HL-60/S4 treated with phorbol 12-myristate 13-acetate at 8.2 ng/mL for 4 days and 3 days (cell line): ENCODE results near the gene LMTK3.
"Not testable (repeated sequence)": the region's sequence is repeated elsewhere in the genome, so short reads cannot be mapped to it uniquely, and the experiment has no call there.

Experiments used
- in situ Hi-C: fragments of 300-500 bp; cut with MboI; formaldehyde crosslinking; loops from 2 replicates; pipeline ENCODE4 v1.15.0; 2022; ENCODE audit warnings: low sequenced_read_pairs

Gene LMTK3

DNA sequence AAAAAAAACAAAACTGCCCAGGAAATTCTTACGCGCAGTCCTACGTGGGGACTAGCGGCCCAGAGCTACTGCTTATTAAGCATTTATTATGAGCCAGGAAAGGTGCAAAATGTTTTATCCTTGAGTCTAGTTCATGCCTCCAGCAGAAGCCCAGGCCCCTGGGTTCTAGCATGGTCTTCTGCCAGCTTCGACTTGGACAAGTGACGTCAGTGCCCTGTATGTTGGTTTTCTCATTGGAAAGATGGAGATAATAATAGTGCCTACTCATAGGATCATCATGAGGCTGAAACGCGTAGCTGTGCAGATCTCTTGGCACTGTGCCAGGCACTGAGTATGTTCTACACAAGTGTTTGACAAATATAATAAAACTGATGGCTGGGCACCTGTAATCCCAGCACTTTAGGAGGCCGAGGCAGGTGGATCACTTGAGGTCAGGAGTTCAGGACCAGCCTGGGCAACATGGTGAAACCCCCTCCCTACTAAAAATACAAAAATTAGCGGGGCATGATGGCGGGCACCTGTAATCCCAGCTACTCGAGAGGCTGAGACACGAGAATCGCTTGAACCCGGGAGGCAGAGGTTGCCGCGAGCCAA, 28.0 kb upstream of the LMTK3 start:
- in situ Hi-C loops = no loop called here

GRCh38 chr19:48538057-48538456, 26.4 kb upstream of the LMTK3 start:
- in situ Hi-C loops = not testable (repeated sequence)

DNA sequence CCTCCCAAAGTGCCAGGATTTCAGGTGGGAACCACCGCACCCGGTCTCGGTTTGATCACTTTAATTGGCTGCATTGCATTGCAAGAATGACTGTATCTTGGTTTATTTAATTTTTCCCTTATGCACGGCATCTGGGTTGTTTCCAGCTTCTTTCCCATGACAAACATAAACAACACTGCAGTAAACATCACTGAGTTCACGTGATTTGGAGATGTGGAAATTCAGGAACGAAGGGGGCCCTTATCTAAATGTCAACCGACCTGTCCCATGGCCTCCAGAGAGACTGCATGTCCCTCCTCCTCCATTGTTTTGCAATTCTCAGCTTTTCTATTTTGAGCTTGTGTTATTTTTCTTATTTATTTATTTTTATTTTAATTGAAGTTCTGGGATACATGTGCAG, 25.9 kb upstream of the LMTK3 start:
- in situ Hi-C loops = no loop called here

DNA sequence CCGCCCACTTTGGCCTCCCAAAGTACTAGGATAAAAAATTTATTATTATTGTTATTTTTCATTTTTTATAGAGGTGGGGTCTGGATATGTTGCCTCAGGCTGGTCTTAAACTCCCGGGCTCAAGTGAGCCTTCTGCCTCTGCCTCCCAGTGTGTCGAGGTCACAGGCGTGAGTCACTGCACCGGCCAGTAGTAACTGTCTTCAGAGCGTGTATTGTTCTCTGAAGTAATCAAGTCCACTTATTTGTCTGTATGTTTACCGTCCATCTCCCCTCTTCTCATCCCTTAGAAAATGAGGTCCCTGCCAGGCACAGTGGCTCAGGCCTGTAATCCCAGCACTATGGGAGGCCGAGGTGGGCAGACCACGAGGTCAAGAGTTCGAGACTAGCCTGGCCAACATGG, 22.1 kb upstream of the LMTK3 start:
- in situ Hi-C loops = no loop called here

- in situ Hi-C loops = no loop called here
These were observed 19.1 kb upstream of the LMTK3 start for GRCh38 chr19:48530770-48531169.

- in situ Hi-C loops = no loop called here
These were observed 18.6 kb upstream of the LMTK3 start for GRCh38 chr19:48530066-48530720.

DNA sequence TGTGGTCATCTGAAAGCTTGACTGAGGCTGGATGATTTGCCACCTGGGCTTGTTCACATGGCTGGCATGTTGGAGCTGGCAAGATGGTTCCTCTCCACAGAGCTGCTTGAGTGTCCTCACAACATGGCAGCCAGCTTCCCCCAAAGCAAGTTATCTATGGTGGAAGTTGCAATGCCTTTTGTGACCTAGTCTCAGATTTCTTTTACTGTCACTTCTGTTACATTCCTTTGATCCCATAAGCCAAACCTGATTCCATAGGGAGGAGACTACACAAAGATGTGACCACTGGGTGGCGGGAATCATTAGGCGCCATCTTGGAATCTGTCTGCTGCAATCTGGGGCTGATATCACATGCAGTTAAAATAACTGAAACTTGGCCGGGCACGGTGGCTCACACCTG, 17.5 kb upstream of the LMTK3 start:
- in situ Hi-C loops = no loop called here

DNA sequence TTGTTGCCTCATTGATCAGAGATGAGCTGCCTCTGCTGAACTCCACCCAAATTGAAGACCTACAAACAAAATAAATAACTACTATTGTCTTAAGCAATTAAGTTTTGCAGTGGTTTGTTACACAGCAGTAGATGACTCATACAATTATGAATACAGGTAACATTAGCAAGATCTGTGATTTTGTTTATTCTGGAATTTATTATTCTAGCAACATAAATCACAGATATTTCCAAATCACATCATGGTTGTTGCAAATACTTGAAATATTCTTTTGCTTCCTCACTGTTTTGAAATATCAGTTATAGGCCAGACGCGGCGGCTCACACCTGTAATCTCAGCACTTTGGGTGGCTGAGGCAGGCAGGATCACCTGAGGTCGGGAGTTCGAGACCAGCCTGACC, 13.1 kb upstream of the LMTK3 start:
- in situ Hi-C loops = no loop called here

DNA sequence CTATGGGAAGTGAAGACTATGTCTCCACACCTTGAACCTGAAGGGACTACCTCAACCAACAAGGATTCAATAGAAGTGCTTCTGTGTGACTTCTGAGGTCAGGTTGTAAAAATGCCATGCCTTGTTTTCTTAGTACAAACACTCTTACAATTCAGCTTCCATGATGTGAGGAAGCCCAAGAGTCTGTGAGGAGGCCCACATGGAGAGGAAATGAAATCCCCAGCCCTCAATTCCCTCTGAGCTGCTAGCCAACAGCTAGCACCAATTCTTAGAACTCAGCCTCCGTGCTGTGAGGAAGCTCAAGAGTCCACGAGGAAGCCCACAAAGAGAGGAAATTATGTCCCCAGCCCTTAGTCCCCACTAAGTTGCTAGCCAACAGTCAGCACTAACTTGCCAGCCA, 12.6 kb upstream of the LMTK3 start:
- in situ Hi-C loops = no loop called here

DNA sequence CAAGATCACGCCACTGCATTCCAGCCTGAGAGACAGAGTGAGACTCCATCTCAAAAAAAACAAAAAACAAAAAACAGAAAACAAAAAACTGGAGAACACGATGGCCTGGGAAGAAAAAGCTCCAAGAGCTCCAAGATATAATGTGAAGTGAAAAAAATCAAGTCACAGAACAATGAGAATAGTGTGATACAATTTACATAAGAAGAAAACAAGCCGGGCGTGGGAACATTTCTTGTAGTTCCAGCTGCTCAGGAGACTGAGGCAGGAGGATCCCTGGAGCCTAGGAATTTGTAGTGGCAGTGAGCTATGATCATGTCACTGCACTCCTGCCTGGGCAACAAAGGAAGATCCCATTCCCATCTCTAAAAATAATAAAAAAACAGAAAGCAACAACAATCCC, 8.5 kb upstream of the LMTK3 start:
- in situ Hi-C loops = no loop called here

GRCh38 chr19:48519426-48519825, 7.8 kb upstream of the LMTK3 start:
- in situ Hi-C loops = not testable (repeated sequence)

DNA sequence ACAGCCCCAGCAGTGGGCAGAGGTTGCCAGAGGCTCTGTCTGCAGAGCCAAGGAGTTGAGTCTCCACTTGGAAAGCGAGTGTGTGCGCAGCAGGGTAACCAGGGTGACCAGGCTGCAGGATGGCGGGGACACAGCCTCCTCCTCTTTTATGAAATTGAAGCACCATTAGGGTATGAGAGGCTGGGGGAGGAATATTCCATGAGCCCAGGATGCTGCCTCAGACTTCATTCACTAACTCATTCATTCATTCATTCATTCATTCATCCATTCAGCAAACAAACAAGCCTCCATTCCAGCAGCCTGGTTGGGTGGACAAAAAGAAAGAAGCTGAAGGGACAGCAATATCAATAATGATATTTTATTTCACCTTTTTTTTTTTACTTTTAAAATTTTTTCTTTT, 6.6 kb upstream of the LMTK3 start:
- in situ Hi-C loops = no loop called here

DNA sequence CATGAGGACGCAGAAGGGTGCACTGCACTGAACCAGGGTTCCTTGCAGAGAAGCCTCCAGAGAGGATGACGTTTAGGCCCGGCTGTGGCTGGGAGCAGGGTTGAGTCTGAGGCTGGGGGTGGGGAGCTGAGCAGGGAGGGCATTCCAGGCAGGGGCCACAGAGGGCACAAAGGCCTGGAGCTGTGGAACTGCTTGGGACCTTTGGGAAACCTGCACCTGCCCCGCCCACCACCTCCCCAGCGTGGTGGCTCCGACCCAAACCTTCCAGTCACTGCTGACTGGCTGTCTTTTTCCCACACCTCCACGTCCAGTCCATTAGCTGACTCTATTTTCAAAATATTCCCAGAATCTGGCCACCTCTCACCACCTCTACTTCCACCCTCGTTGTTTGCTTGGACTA, 4.9 kb upstream of the LMTK3 start:
- in situ Hi-C loops = no loop called here

- in situ Hi-C loops = no loop called here
These were observed 2.5 kb upstream of the LMTK3 start for GRCh38 chr19:48514123-48514458.

DNA sequence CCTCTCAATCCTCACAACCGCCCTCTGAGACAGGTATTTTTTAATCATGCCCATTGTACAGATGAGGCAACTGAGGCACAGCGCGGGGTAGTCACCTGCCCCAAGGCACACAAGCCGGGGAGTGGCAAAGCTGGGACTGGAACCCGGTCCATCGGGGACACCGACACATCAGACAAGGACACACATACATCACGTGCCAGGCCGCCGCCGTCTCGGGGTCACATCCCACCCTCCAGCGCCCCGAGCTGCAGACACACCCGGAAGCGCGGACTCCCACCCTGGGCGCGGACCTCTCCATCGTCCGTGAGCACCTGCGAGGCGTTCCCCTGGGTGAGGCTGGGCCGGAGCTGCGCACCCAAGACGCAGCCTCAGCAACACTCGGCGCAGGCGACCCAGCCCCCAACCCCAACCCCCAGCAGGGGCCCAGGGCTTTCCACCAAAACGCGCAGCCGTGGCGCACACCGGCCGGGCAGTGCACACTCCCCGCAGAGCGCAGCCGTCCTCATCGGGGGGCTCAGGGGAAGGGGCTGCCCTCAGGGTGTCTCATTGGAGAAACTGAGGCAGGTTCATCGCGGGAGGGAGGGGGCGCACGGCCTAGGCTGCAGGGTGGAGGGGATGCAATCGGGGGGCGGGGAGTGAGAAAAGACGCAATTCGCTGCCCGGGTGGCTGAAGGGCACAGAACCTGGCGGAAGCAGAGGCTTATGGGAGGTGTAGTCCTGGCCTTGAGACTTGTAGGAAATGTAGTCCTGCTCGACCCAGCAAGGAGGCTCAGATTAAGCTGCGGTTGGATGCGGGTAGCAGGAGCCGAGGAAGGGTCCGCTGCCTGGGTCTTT, 1.9 kb upstream of the LMTK3 start:
- in situ Hi-C loops = no loop called here

- in situ Hi-C loops = no loop called here
These were observed 1.1 kb upstream of the LMTK3 start for GRCh38 chr19:48512504-48513288.

- in situ Hi-C loops = no loop called here
These were observed 309 bp downstream of the LMTK3 start for GRCh38 chr19:48511321-48511731.

GRCh38 chr19:48510421-48511268, 990 bp downstream of the LMTK3 start:
- in situ Hi-C loops = no loop called here

DNA sequence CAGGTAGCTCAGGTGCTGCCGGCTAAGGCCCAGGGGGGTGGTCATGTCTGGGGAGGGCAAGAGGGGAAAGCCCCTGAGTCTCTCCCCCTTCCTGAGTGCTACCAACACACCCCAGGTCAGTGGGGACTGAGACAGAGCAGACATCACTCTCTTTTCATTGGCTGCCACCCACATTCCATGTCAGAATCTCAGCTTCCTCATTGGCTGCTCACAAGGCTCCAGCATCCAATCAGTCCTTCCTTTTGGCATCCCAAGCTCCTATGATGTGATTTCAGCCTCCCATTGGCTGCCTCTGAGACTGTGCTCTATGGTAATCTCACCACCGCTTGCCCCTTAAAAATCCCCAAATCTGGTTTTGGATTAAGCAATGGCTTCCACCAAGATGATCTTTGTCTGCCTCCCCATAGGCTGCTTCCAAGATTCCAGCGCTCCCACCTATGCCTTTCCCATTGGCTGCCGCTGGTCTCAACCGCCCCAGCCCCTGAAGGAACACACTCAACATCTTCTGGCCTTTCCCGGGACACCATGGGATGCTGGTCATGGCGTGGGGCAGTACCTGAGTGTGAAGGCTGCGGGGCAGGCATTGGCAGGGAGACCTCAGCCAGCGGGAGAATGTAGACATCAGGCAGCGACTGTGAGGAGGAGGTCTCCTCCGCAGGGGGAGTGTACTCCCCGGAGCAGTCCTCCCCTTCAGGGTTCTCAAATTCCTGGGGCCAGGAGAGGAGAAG, 2.0 kb downstream of the LMTK3 start:
- in situ Hi-C loops = loop anchor here (10.0 kb wide), 1 partner anchor 75 kb away; no protein-coding TSS in a partner anchor
